Measurements from ENCODE around the gene ZC3H4.

The ZC3H4 gene

GRCh38 chr19:47120470-47121067, 7.0 kb upstream of the ZC3H4 start:
- no peak for DNase-seq (ENCODE audit: low read depth, low spot score)
- Histone ChIP-seq H3K27ac (ENCODE audit: low read length) (no peak overlapping the region), H3K4me1 (ENCODE audit: control insufficient read depth, insufficient read depth, low read length) (no peaks in the 10 kb centered on the region), H3K36me3 (ENCODE audit: control insufficient read depth, insufficient read depth, low read length) (no peaks in the 10 kb centered on the region), H3K4me3 (ENCODE audit: low read length) (no peak overlapping the region), H3K27me3 (ENCODE audit: control insufficient read depth, insufficient read depth, low read length) (no peaks in the 10 kb centered on the region), H3K9me3 (ENCODE audit: control insufficient read depth, insufficient read depth, low read length) (no peaks in the 10 kb centered on the region)
- no CpG with 5 or more reads among the region's 6 CpGs for WGBS (ENCODE audit: insufficient coverage, insufficient read length)

- Histone ChIP-seq H3K4me1 (ENCODE audit: control insufficient read depth, insufficient read depth, low read length) (no peaks in the 10 kb centered on the region), H3K4me3 (ENCODE audit: low read length) (no peak overlapping the region; the same call in 1 of the 2 replicates), H3K27ac (ENCODE audit: low read length) (no peak overlapping the region), H3K36me3 (ENCODE audit: control insufficient read depth, insufficient read depth, low read length) (no peaks in the 10 kb centered on the region), H3K27me3 (ENCODE audit: control insufficient read depth, insufficient read depth, low read length) (no peaks in the 10 kb centered on the region), H3K9me3 (ENCODE audit: control insufficient read depth, insufficient read depth, low read length) (no peaks in the 10 kb centered on the region)
- no peak for DNase-seq (ENCODE audit: low read depth, low spot score)
- WGBS (ENCODE audit: insufficient coverage, insufficient read length), result no CpG with 5 or more reads among the region's 26 CpGs
Observed at GRCh38 chr19:47113850-47114651, 475 bp upstream of the ZC3H4 start.

- Histone ChIP-seq H3K4me1 (ENCODE audit: control insufficient read depth, insufficient read depth, low read length) (no peaks in the 10 kb centered on the region), H3K27me3 (ENCODE audit: control insufficient read depth, insufficient read depth, low read length) (no peaks in the 10 kb centered on the region), H3K27ac (ENCODE audit: low read length) (no peak overlapping the region), H3K36me3 (ENCODE audit: control insufficient read depth, insufficient read depth, low read length) (no peaks in the 10 kb centered on the region), H3K4me3 (ENCODE audit: low read length) (peak overlapping the region; percentile 74; the same call in 1 of the 2 replicates), H3K9me3 (ENCODE audit: control insufficient read depth, insufficient read depth, low read length) (no peaks in the 10 kb centered on the region)
- no peak for DNase-seq (ENCODE audit: low read depth, low spot score)
- WGBS (ENCODE audit: insufficient coverage, insufficient read length), result no CpG with 5 or more reads among the region's 85 CpGs
Observed at GRCh38 chr19:47112166-47112996, 1.2 kb downstream of the ZC3H4 start.

- H3K27me3 ChIP-seq (ENCODE audit: control insufficient read depth, insufficient read depth, low read length), result no peaks in the 10 kb centered on the region
- no peaks in the 10 kb centered on the region for H3K36me3 ChIP-seq (ENCODE audit: control insufficient read depth, insufficient read depth, low read length)
- DNase-seq (ENCODE audit: low read depth, low spot score), result no peak
- WGBS (ENCODE audit: insufficient coverage, insufficient read length), result no CpG with 5 or more reads among the region's 24 CpGs
- no peak overlapping the region for H3K27ac ChIP-seq (ENCODE audit: low read length)
- H3K4me3 ChIP-seq (ENCODE audit: low read length), result peak overlapping the region; percentile 74; the same call in 1 of the 2 replicates
- H3K4me1 ChIP-seq (ENCODE audit: control insufficient read depth, insufficient read depth, low read length), result no peaks in the 10 kb centered on the region
- no peaks in the 10 kb centered on the region for H3K9me3 ChIP-seq (ENCODE audit: control insufficient read depth, insufficient read depth, low read length)
Observed at GRCh38 chr19:47111682-47112165, 1.9 kb downstream of the ZC3H4 start.

GRCh38 chr19:47111006-47111621, 2.5 kb downstream of the ZC3H4 start:
- Histone ChIP-seq H3K36me3 (ENCODE audit: control insufficient read depth, insufficient read depth, low read length) (no peaks in the 10 kb centered on the region), H3K9me3 (ENCODE audit: control insufficient read depth, insufficient read depth, low read length) (no peaks in the 10 kb centered on the region), H3K4me3 (ENCODE audit: low read length) (peak overlapping the region; percentile 74), H3K4me1 (ENCODE audit: control insufficient read depth, insufficient read depth, low read length) (no peaks in the 10 kb centered on the region), H3K27me3 (ENCODE audit: control insufficient read depth, insufficient read depth, low read length) (no peaks in the 10 kb centered on the region), H3K27ac (ENCODE audit: low read length) (peak overlapping the region; percentile 4)
- WGBS (ENCODE audit: insufficient coverage, insufficient read length), result no CpG with 5 or more reads among the region's 35 CpGs
- no peak for DNase-seq (ENCODE audit: low read depth, low spot score)

- no peaks in the 10 kb centered on the region for H3K27me3 ChIP-seq (ENCODE audit: control insufficient read depth, insufficient read depth, low read length)
- H3K36me3 ChIP-seq (ENCODE audit: control insufficient read depth, insufficient read depth, low read length), result no peaks in the 10 kb centered on the region
- peak overlapping the region; percentile 74 for H3K4me3 ChIP-seq (ENCODE audit: low read length)
- no peaks in the 10 kb centered on the region for H3K4me1 ChIP-seq (ENCODE audit: control insufficient read depth, insufficient read depth, low read length)
- no peak for DNase-seq (ENCODE audit: low read depth, low spot score)
- H3K27ac ChIP-seq (ENCODE audit: low read length), result peak overlapping the region; percentile 4
- WGBS (ENCODE audit: insufficient coverage, insufficient read length), result no CpG with 5 or more reads among the region's 12 CpGs
- no peaks in the 10 kb centered on the region for H3K9me3 ChIP-seq (ENCODE audit: control insufficient read depth, insufficient read depth, low read length)
Observed at GRCh38 chr19:47110521-47111005, 3.0 kb downstream of the ZC3H4 start.

- DNase-seq (ENCODE audit: low read depth, low spot score), result no peak
- H3K4me3 ChIP-seq (ENCODE audit: low read length), result peak overlapping the region; percentile 6; the same call in 1 of the 2 replicates
Observed at GRCh38 chr19:47109541-47110375, 3.8 kb downstream of the ZC3H4 start.

GRCh38 chr19:47109177-47109540, 4.4 kb downstream of the ZC3H4 start:
- H3K4me1 ChIP-seq (ENCODE audit: control insufficient read depth, insufficient read depth, low read length), result no peaks in the 10 kb centered on the region

More at GRCh38 chr19:47109541-47110375, 3.8 kb downstream of the ZC3H4 start:
- no peaks in the 10 kb centered on the region for H3K9me3 ChIP-seq (ENCODE audit: control insufficient read depth, insufficient read depth, low read length)
- H3K27ac ChIP-seq (ENCODE audit: low read length), result no peak overlapping the region
- H3K4me1 ChIP-seq (ENCODE audit: control insufficient read depth, insufficient read depth, low read length), result no peaks in the 10 kb centered on the region
- H3K36me3 ChIP-seq (ENCODE audit: control insufficient read depth, insufficient read depth, low read length), result no peaks in the 10 kb centered on the region
- whole genome bisulfite sequencing (ENCODE audit: insufficient coverage, insufficient read length), result no CpG with 5 or more reads among the region's 15 CpGs
- no peaks in the 10 kb centered on the region for H3K27me3 ChIP-seq (ENCODE audit: control insufficient read depth, insufficient read depth, low read length)

GRCh38 chr19:47107953-47108746, 5.4 kb downstream of the ZC3H4 start:
- Histone ChIP-seq H3K36me3 (ENCODE audit: control insufficient read depth, insufficient read depth, low read length) (no peaks in the 10 kb centered on the region), H3K27me3 (ENCODE audit: control insufficient read depth, insufficient read depth, low read length) (no peaks in the 10 kb centered on the region), H3K4me3 (ENCODE audit: low read length) (no peak overlapping the region), H3K4me1 (ENCODE audit: control insufficient read depth, insufficient read depth, low read length) (no peaks in the 10 kb centered on the region), H3K27ac (ENCODE audit: low read length) (no peak overlapping the region), H3K9me3 (ENCODE audit: control insufficient read depth, insufficient read depth, low read length) (no peaks in the 10 kb centered on the region)
- no CpG with 5 or more reads among the region's 9 CpGs for WGBS (ENCODE audit: insufficient coverage, insufficient read length)
- no peak for DNase-seq (ENCODE audit: low read depth, low spot score)

More at GRCh38 chr19:47109177-47109540, 4.4 kb downstream of the ZC3H4 start:
- no peaks in the 10 kb centered on the region for H3K27me3 ChIP-seq (ENCODE audit: control insufficient read depth, insufficient read depth, low read length)
- H3K4me3 ChIP-seq (ENCODE audit: low read length), result no peak overlapping the region
- no peaks in the 10 kb centered on the region for H3K36me3 ChIP-seq (ENCODE audit: control insufficient read depth, insufficient read depth, low read length)
- DNase-seq (ENCODE audit: low read depth, low spot score), result no peak
- H3K9me3 ChIP-seq (ENCODE audit: control insufficient read depth, insufficient read depth, low read length), result no peaks in the 10 kb centered on the region
- WGBS (ENCODE audit: insufficient coverage, insufficient read length), result no CpG with 5 or more reads among the region's 2 CpGs
- H3K27ac ChIP-seq (ENCODE audit: low read length), result no peak overlapping the region
